GM18498 (cell line): ENCODE measurements around the gene NPW.
A peak's percentile ranks its signal among the peaks of the same experiment; 100 is the strongest.

Experiments used
- ATAC-seq: cut with Tn5 transposase; IDR thresholded peaks from one replicate; pipeline ENCODE4 v1.9.1; 2021; ENCODE audit warnings: mild to moderate bottlenecking, moderate library complexity; ENCODE audit not compliant: unreplicated experiment

The NPW gene

DNA sequence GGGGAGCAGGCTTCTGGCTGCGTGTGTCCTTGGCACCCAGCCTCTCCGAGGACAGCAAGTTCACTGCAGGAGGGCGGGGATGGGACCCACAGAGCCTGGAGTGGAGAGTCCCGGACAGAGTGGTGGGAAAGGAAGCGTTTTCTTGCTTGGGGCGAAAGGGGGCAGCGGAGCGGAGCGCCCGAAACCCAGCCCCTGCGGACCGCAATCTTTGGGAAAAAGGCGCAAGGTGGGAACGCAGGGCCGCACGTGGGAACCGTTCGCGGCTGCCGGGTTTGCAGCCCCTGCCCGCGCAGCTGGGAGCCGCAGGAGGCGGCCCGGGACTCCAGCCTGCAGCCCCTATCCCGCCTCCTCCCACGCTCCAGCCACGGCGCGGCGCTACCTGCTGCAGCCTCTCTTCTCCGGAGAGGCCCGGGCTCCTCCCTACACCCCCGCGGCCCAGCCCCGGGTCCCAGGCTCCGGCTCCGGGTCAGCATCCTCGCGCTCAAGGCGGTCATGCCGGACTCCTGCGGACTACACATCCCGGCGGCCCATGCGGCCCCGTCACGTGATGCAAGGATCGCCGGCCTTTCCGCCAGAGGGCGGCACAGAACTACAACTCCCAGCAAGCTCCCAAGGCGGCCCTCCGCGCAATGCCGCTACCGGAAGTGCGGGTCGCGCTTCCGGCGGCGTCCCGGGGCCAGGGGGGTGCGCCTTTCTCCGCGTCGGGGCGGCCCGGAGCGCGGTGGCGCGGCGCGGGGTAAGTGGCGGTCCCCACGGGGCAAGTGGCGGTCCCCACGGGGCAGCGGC, 27.9 kb downstream of the NPW start, which contains the start of the genes NTHL1 and TSC2:
TSS of gene NTHL1 (minus strand) at position 505 of the 786 bp plus-strand sequence. CDS start at position 494, 11 bp downstream.
TSS of gene TSC2 (plus strand) at position 656 of the 786 bp plus-strand sequence. CDS start 631 bp downstream, outside the sequence.
- peak; percentile 96 for ATAC-seq

DNA sequence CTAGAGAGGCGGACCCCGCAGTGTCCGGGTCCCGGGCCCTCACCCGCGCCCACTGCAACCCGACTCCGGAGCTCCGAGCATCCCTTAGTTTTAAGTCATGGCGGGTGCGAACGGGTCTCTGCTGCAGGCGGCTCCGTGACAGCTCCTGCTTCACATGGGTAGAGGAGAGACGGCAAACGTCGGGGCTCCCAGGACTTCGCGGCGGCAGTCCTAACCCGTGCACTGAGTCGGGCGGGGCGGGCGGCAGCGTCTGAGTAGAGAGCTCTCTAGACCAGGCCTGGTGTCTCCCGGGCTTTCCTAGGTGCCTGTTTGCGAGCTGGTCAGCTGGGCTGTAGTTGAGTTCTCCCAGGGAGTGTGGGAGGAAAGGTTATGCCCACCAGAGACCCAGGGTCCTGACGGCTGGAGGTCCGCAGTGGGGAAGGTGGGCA, 28.5 kb downstream of the NPW start:
- peak; percentile 6 for ATAC-seq

DNA sequence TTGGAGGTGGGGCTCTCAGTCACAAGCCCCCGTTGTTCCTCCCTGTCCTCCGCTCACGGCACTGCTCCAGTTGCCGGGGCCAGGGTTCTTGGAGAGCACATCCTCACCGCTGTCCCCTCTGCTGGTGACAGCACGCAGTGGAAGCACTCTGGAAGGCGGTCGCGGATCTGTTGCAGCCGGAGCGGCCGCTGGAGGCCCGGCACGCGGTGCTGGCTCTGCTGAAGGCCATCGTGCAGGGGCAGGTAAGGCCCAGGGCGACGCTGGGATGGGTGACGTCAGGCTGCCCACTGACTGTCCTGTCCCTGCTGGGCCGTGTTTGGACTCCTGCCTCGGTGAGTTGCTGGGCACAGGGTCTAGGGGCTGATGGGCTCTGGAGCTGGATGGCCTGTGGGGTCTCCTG, 33.6 kb downstream of the NPW start:
- no peak for ATAC-seq

DNA sequence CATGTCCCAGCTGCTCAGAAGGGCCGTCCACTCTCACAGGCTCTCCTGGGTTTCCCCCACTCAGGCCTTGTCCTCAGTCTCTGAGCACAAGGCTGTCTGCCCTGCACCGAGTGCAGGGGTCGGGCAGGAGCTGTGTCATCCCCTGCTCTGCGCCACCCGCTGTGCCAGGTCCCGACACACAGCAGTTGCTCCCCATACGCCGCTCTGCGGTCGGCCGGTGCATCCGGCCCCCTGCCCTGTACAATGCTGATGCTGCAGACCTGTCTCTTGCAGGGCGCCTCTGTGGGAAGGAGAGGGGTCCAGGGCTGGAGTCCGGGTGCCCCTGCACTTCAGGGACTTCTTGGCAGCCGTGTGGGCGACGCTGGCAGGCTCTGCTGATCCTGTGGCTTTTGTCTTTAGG, 34.3 kb downstream of the NPW start:
- no peak for ATAC-seq

DNA sequence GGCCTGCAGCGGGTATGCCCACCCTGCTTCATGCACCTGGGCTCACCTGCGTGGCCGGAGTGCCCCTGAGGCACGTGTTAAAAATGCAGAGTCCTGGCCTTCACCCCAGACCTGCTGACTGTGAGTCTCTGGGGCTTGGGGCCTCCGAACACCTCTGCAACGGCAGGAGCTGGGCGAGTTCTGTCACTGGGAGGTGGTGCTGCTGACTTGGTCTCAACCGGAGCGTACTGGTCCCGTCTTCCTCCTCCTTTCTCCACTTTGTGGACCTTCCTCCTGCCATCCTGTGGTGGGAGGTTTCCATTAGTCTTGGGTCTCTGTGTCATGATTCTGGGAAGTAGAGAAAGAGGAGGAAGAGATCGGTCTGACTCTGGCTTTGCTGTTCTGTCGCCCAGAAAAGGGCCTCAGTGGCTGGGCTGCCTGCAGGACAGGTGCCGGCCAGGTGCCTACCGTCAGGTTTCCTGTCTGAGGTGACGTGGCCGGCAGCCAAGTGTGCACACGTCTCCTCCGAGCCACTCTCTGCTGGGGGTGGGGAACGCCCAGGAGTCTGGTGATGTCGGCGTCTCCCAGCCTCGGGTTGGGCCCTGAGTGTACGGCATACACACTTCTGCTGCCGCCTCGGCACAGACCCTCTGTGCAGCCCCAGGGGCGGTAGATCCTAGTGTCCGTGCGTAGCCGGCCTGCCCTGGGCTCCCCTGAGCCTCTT, 35.1 kb downstream of the NPW start:
- no peak for ATAC-seq

DNA sequence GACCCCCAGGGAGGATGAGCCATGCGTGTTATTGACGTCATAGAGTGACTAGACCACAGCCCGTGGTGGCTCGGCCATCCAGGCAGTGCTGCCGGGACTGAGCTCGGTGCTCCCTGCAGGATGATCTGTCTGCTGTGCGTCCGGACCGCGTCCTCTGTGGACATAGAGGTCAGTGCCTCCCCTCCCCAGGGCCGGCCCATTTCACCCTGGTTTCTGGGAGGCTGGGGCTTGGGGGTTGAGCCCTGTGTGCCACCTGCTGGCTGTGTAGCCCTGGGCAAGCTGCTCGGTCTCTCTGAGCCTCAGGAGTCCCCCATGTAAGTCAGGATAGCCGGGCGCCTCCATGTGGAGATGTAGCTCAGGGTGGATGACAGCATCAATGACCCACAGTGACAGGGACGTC, 36.5 kb downstream of the NPW start:
- no peak for ATAC-seq

DNA sequence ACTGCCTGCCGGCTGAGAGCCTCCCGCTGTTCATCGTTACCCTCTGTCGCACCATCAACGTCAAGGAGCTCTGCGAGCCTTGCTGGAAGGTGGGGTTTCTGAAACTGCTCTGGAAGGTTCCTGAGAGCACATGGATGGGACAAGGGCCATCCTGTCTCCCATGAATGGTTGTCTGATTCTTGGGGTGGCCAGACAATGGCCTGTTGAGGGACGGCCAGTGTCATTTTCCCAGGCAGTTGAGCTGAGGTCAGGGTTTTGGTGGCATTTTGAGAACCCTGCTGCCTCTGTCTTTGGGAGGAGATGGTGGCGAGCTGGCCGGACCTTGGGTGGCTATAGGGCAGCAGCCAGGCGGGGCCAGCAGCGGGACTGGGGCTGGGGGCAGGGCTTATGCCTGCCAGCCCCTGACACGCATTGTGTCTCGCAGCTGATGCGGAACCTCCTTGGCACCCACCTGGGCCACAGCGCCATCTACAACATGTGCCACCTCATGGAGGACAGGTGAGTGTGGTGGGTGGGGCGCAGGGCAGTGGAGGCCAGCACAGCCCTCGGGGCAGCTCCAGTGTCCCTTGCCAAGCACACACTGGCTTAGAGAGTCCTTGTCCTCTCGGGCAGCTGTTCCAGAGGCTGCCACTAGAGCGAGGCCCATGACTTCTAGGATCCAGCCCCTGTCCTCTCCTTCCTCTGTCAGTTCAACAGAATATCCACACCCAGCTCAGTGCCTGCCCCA, 37.3 kb downstream of the NPW start:
- ATAC-seq, result no peak

DNA sequence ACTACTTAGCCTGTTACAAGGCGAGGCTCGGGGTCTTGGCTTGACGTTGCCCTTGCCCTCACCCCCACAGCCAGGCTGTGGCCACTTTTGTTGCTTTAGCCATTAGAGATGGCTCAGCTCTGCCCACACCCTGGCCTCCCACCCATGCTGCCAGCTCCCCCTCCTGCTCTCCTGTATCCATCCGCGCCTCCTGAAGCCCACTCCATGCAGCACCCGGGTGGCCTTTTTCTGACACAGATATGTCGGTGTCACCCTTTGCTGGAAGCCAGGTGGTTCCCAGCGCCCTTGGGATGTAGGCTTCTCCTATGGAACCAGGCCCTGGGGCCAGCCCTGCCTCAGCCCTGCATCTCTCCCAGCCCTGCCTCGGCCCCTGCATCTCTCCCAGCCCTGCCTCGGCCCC, 37.9 kb downstream of the NPW start:
- ATAC-seq, result no peak

DNA sequence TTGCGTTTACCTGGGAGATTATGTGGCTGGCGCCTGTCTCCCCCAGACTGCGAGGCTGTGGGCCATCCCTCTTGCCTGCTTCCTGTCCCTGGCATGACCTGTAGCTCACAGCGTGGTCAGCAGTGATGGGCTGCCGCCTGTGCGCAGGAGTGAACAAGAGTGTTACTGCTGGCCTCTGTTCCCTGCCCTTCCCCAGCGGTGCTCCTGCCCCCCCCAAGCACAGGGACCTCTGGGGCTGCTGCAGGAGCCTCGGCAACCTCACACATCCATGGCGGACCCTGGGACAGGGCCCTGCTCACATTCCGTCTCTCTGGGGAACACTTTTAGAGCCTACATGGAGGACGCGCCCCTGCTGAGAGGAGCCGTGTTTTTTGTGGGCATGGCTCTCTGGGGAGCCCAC, 38.8 kb downstream of the NPW start:
- no peak for ATAC-seq

DNA sequence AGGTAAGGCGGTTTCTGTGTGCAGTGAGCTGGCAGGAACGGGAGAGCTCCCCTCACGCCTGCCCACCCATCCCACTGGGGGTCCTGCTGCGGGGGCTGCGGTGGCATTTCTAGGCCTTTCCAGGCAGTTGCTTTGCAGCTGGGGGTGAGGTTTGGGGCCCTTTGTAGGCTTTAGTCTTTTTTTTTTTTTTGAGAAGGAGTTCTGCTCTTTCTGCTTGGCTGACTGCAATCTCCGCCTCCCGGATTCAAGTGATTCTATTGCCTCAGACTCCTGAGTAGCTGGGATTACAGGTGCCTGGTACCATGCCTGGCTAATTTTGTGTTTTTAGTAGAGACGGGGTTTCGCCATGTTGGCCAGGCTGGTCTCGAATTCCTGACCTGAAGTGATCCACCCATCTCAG, 39.3 kb downstream of the NPW start:
- ATAC-seq, result no peak

DNA sequence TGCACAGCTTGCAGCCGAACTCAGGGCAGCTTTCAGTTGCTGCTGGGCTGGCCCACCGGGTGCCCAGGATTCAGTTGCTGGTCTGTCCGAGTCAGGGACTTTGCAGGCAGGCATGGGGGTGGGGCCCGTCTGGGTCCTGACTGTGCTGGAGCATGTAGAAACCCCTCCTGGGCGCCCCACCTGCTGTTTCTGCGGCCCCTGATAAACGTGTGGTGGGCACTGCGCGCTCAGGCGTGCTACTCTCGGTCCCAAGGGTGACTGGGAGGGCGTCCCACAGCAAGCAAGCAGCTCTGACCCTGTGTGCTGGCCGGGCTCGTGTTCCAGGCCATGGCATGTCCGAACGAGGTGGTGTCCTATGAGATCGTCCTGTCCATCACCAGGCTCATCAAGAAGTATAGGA, 40.8 kb downstream of the NPW start:
- ATAC-seq, result no peak

DNA sequence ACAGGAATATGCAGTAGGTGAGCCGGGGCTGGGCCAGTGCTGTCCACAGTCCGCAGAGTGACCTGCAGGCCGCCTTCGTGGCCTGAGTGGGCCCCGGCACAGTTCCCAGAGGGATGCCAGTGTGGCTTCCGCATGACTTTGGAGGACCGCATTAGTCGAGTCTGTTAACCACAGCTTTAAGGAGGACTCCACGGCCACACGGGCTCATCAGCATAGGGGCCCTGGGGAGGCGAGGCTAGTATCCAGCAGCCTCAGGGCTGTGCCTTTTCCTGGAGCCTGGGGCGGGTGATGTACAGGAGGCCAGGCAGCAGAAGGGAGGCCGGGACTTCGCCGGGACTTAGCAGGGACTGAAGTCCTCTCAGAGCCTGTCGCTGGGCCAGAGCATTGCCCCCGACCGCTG, 41.4 kb downstream of the NPW start:
- ATAC-seq, result no peak

DNA sequence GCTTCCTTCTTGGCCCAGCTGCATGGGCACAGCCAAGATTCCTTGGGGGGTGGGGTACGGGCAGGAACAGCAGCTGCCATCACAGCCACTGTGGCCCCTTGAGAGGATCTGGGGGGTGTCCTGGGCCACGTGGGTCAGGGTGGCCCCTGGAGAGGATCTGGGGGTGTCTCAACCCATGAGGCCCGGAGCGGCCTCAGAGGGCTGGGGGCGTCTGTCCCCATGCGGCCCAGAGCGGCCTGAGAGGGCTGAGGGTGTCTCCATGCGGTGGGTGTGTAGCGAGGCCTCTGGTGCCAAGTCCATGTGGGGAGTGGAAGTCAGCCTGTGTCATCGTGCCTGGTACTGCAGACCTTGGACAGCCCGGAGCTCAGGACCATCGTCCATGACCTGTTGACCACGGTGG, 41.9 kb downstream of the NPW start:
- no peak for ATAC-seq

DNA sequence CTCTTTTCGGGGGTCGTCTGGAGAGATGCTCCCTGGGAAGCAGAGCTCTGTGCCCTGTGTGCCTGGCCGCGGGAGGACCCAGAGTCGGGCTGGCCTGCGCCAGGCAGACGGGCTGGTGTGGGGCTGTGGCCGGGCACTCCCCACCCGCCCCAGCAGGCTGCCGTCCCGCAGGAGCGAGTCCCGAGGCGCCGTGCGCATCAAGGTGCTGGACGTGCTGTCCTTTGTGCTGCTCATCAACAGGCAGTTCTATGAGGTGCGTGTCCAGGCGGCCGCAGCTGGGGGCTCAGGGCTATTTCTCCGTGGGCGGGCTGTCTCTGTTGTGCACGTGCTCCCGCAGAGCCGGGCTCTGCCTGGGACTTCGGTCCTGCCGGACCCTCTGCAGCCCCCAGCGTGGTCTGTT, 43.2 kb downstream of the NPW start:
- ATAC-seq, result no peak

DNA sequence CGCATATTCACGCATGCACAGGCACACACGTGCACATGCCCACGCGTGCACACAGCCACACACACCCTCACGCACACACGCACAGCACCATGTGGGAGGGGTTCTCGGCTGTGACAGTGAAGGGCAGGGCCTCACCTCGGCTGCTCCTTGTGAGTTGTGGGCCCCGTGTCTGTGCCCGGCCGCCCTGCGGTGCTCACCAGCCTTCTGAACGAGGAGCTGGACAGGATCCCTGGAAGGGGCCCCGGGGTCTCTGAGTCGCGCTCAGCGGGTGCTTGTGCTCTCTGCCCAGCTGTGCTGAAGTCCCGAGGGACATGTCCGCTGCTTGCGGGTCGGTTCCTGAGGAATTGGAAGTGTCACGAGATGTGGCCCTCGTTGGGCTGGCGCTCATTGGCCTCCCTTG, 44.3 kb downstream of the NPW start:
- no peak for ATAC-seq

DNA sequence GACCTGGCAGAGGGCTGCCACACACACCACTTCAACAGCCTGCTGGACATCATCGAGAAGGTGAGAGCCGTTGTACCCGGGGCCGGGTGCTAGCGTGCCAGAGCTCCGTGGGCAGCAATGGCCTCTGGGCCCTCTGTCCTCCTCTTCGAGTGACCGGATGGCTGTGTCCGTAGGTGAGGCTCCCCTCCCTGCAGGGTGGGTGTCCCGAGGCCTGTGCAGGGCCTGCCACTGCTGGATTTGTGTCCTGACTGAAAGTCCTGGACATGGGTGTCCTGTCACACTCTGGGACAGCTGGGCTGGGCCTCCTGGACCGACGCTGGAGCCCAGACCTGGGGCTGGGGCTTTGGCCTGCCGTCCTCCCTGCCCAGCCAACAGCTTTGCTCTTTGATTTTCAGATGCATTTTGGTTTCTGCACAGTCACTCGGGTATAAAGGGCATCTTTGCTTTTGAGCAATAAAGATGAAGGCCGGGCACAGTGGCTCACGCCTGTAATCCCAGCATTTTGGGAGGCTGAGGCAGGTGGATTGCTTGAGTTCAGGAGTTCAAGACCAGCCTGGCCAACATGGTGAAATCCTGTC, 44.9 kb downstream of the NPW start:
- ATAC-seq, result no peak

DNA sequence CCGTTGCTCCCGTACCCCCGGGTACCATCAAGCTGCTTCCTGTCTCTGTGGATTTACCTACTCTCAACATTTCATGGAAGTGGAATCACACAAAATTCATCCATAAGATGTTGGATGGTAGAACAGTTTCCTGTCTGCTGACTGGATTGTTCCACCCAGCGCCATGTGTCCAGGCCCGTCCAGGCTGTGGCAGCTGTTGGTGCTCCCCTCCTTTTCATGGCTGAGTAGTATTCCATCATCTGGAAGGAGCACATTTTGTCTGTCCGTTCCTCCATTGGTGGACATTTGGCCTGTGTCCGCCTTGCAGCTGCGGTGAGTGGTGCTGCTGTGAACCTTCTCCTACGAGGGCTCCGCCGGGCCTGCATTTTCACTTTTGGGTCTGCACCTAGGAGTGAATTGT, 46.6 kb downstream of the NPW start:
- ATAC-seq, result no peak
